Urothelium cell line (cell line): ENCODE data around the gene CYP46A1.
"Not testable (repeated sequence)": the region's sequence is repeated elsewhere in the genome, so short reads cannot be mapped to it uniquely, and the experiment has no call there.

Experiments
- DNase-seq: peaks from one replicate; pipeline ENCODE4 v3.0.0; 2011; ENCODE audit warnings: low spot score, mixed read lengths
- FAIRE-seq: peaks from 2 replicates; lab custom pipeline; 2011; peaks lifted over from hg19 to GRCh38; lab: Jason Lieb, UNC

CYP46A1 gene

GRCh38 chr14:99683619-99684409 is at the start of gene CYP46A1:
TSS of gene CYP46A1 (plus strand) at chr14:99684298. CDS start at chr14:99684418, 120 bp downstream.
- FAIRE-seq (peak; percentile 88), DNase-seq (peak; percentile 97)

- FAIRE-seq (no peak), DNase-seq (no peak)
Observed at GRCh38 chr14:99634443-99634842, 49.7 kb upstream of the CYP46A1 start.

DNA sequence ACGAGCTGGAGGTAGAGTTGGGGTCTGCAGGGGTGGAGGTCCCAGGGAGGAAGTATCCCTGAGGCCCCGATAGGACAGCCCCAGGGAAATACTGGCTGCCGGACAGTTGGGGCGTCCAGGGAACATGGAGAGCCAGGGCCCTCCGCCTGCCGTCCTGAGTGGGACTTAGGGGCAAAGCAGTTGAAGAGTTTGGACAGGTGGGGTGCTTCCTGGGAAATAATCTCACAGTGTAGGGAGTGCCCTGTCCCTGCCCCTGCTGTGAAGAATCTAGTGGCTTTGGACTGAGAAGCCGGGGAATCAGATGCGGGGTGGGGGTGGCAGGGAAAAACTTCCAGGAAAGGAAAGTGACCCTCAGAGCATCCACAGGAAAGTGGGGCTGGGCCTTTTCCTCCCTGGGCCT is 49.0 kb upstream of the CYP46A1 start:
- DNase-seq (no peak), FAIRE-seq (no peak)

DNA sequence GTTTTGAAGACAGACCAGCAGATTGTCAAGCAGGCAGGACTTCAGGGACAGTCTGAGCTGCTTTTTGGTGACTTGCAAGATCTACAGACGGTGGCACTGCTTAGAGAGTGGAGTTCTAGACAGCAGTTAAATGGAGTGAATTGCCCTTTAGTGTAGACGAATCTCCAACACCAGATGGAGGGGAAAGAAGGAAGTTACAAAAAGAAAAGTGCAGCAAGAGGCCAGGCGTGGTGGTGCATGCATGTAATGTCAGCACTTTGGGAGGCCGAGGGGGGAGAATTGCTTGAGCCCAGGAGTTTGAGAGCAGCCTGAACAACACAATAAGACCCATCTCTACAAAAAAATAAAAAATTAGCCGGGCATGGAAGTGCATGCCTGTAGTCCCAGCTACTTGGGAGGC is 47.6 kb upstream of the CYP46A1 start:
- FAIRE-seq, result no peak
- no peak for DNase-seq

DNA sequence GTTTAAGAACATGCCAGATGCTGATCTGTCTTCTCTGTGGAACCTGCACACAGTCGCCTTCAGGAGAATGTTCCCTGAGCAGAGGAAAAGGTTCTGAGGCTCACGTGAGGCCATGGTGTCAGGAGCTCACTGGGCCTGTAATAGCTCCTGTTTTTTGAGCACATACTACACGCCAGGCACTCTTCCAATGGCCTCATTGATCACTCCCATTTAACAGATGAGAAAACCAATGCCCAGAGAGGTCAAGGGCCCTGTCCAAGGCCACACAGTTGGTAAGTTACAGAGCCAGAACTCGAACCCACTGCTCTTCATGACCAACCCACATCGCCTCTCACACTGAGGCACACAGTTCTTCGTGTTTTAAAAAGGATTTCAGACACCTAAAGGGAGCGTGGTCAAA is 46.5 kb upstream of the CYP46A1 start:
- DNase-seq (no peak), FAIRE-seq (no peak)

- not testable (repeated sequence) for DNase-seq, FAIRE-seq
Observed at GRCh38 chr14:99642771-99643170, 41.3 kb upstream of the CYP46A1 start.

- no peak for FAIRE-seq
Observed at GRCh38 chr14:99643343-99643742, 40.8 kb upstream of the CYP46A1 start.

GRCh38 chr14:99644035-99644587 is 40.0 kb upstream of the CYP46A1 start:
- FAIRE-seq, result no peak
- DNase-seq, result no peak

More at GRCh38 chr14:99643343-99643742, 40.8 kb upstream of the CYP46A1 start:
- no peak for DNase-seq

DNA sequence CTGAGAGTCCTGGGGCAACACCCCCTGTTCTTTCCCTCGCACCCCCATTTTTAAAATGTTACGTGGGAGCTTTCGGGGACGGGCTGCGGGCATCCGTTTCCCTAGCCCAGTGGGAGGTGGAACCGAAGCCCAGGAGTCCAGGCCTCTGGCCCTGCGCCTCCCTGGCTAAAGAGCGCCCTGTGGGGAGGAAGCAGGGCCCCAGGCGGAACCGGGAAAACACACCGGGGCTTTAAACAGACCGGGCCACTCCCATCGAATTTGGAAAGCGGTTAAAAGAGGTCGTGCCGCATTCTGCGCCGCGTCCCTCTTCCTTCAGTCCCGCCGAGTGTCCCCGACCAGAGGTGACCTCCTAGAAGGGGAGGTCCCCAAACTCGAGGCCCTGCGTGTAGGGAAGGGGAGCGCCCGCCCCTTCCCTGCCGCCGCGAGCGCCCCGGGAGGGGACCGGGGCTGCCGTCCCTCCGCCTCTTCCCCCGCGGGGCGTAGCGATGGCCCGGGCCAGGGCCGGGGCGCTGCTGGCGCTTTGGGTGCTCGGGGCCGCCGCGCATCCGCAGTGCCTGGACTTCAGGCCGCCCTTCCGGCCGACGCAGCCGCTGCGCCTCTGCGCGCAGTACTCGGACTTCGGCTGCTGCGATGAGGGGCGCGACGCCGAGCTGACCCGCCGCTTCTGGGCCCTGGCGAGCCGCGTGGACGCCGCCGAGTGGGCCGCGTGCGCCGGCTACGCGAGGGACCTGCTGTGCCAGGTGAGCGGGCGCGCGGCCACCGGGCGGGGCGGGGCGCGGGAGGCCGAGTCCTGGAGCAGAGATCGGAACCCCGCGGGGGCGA is 39.2 kb upstream of the CYP46A1 start, which contains the start of gene HHIPL1:
Gene HHIPL1 (plus strand): TSS at position 407 of the 822 bp plus-strand sequence. CDS start 79 bp downstream, at position 486.
- no peak for FAIRE-seq
- no peak for DNase-seq

GRCh38 chr14:99645545-99646505 is 38.3 kb upstream of the CYP46A1 start:
- FAIRE-seq (no peak), DNase-seq (no peak)

DNA sequence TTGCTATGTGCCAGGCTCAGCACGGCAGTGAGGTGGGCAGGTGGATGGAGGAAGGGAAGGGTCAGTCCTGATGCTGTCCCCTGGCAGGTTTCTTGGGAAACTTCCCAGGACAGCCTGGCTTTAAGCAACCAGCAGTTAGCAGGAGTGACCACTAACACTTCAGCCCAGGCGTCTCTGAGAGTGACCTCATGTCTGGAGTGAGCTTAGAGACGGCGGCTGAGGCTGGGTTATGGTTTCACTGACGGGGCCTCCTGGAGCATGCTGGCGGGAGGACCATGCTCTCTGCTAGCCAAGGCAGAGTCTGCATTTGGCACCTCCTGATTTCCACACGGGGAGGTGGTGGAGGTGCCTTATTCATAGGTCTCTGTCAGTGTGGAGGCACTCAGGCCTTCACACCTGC is 36.7 kb upstream of the CYP46A1 start:
- FAIRE-seq (no peak), DNase-seq (no peak)

- FAIRE-seq (no peak), DNase-seq (no peak)
Observed at GRCh38 chr14:99648027-99648784, 35.9 kb upstream of the CYP46A1 start.

DNA sequence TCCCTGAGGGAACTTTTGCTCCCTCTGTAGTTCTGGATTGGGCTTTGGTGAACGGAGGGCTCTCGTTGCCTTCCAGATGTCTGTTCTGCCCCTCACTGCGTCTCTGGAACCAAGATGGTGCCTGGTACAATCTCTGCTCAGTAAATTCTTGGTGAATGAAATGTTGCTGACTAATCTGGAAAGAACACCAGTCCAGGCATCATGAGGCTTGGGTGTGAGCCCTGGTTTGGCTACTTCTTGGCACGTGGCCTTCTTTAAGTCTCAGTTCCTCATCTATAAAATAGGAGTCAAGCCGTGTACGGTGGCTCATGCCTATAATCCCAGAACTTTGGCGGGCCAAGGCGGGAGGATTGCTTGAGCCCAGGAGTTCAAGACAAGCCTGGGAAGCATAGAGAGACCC is 34.9 kb upstream of the CYP46A1 start:
- no peak for FAIRE-seq

GRCh38 chr14:99649643-99650042 is 34.5 kb upstream of the CYP46A1 start:
- FAIRE-seq (no peak), DNase-seq (no peak)

More for the DNA sequence above, 34.9 kb upstream of the CYP46A1 start:
- DNase-seq, result no peak

GRCh38 chr14:99650189-99650588 is 33.9 kb upstream of the CYP46A1 start:
- DNase-seq (no peak), FAIRE-seq (no peak)

DNA sequence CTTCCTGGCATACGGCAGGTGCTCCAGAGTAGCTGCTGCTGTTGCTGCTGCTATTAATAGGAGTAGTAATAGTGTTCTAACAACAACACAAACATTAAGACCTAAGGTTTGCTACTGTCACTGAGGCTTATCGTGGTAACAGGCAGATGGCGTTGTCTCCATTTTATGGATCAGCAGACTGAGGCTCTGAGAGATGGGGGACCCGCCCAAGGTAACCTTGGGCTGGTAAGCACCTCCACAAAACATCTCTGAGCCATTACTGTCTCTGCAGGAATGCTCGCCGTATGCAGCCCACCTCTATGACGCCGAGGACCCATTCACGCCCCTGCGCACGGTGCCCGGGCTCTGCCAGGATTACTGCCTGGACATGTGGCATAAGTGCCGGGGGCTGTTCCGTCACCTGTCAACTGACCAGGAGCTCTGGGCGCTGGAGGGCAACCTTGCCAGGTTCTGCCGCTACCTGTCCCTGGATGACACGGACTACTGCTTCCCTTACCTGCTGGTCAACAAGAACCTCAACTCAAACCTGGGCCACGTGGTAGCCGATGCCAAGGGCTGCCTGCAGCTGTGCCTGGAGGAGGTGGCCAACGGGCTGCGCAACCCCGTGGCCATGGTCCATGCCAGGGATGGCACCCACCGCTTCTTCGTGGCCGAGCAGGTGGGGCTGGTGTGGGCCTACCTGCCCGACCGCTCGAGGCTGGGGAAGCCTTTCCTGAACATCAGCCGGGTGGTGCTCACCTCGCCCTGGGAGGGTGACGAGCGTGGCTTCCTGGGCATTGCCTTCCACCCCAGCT is 31.9 kb upstream of the CYP46A1 start:
- FAIRE-seq (no peak), DNase-seq (no peak)

DNA sequence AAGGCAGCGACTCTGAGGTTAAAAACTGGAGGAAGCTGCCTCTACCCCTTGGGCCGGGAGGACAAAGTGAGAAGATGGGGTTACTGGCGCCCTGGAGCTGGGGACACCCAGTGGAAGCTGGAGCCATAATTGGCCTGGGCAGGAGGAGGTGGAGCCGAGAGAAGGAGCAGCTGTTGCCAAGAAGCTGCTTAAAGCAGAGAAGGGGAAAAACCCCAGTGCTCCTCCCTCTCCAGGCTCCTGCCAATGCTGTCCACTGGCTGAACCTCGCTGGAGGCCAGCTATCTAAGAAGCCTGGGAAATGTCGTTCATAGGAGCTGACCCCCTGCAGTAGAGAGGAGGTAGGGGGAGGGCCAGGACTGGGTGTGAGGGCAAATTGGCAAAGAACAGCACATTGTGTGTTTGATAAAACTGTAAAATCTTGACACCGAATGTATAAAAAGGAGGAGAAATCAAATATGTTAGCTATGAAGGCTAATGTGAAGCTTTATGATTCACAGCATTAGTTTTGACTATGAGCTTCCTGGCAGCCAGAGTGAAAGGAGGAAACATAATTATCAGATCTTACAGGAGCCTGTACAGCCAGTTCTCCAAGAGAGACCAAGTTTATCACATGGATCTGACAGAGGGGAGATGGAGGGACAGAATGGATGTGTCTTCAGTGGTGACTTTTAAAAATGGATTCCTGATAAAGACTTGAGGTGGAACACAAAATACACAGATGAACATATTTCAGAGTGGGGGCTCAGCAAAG is 29.7 kb upstream of the CYP46A1 start:
- DNase-seq (no peak), FAIRE-seq (no peak)

DNA sequence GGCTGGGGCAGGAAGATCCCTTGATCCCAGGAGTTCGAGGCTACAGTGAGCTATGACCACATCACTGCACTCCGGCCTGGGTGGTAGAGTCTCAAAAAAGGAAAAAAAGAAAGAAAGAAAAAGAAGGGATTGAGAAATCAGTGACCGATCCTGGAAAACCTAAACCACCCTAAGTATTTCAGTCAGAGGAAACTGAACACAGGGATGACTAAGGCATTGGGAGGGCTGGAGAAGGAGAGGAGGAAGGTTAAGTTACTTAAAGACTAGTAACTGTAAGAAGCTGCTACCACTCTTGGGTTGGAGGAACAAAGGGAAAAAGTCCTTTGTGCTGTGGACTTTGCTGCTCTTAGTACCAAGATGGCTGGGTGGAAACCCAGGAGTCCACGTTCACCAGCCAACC is 28.6 kb upstream of the CYP46A1 start:
- DNase-seq (no peak), FAIRE-seq (no peak)
